Measurements from ENCODE around the gene CCDC120.

Gene CCDC120, protein sequence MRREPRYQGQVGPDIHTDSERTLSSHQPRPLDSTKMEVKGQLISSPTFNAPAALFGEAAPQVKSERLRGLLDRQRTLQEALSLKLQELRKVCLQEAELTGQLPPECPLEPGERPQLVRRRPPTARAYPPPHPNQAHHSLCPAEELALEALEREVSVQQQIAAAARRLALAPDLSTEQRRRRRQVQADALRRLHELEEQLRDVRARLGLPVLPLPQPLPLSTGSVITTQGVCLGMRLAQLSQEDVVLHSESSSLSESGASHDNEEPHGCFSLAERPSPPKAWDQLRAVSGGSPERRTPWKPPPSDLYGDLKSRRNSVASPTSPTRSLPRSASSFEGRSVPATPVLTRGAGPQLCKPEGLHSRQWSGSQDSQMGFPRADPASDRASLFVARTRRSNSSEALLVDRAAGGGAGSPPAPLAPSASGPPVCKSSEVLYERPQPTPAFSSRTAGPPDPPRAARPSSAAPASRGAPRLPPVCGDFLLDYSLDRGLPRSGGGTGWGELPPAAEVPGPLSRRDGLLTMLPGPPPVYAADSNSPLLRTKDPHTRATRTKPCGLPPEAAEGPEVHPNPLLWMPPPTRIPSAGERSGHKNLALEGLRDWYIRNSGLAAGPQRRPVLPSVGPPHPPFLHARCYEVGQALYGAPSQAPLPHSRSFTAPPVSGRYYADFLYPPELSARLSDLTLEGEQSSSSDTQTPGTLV

DNA sequence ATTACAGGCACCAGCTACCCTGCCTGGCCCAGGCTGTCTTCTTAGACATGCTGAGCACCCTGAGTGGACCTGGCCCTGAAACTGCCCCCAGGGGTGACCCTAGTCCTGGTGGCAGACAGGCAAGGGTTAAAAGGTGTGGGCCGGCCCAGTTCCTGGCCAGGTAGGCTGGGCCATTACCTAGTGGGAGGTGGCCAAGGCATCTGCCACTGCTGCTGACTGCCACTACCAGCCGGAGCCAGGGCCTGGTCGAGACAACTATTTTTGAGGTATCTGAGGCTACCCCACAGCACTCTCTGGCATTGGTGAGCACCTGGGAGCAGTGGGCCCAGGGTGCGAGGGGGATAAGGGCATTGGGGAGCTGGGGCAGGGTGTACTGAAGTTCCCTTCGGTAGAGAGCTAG, at the start of gene CCDC120:
Gene CCDC120, plus strand, starts transcription at position 206 of the 400 bp plus-strand sequence. CDS start 3,043 bp downstream, outside the sequence.
- H3K9me3 Mint-ChIP-seq = no peaks in the 10 kb centered on the region
- H3K4me1 Mint-ChIP-seq = peaks cover 16% of the 10 kb centered on the region
- no peak for DNase-seq (ENCODE audit: low spot score in 2 of 2)
- no peak within 1 kb of the TSS for H3K27ac Mint-ChIP-seq (ENCODE audit: low read depth)
- no peak for ATAC-seq (replicated peaks; ENCODE audit: extremely low read depth, poor library complexity, severe bottlenecking)
- H3K36me3 Mint-ChIP-seq (ENCODE audit: insufficient read depth) = peaks cover 7% of the 10 kb centered on the region
- H3K4me3 Mint-ChIP-seq = no peak within 1 kb of the TSS
- H3K27me3 Mint-ChIP-seq = no peaks in the 10 kb centered on the region

DNA sequence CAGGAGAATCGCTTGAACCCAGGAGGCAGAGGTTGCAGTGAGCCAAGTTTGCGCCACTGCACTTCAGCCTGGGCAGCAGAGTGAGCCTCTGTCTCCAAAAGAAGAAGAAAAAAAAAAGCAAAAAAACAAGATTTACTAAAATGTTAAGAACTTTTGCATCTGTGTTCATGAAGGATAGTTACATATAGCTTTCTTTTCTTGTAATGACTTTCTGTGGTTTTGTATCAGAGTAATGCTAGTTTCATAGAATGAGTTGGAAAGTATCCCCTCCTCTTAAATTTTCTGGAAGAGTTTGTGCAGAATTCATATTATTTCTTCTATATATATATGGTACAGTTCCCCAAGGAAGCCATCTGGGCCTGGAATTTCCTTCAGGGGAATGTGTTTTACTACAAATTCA, 39.7 kb upstream of the CCDC120 start:
- ATAC-seq (replicated peaks; ENCODE audit: extremely low read depth, poor library complexity, severe bottlenecking) = no peak
- Mint-ChIP-seq H3K4me3 (no peak overlapping the region), H3K9me3 (no peaks in the 10 kb centered on the region), H3K27ac (ENCODE audit: low read depth) (peak overlapping the region; percentile 79), H3K36me3 (ENCODE audit: insufficient read depth) (no peaks in the 10 kb centered on the region), H3K27me3 (no peaks in the 10 kb centered on the region), H3K4me1 (no peaks in the 10 kb centered on the region)
- DNase-seq (ENCODE audit: low spot score in 2 of 2) = no peak

DNA sequence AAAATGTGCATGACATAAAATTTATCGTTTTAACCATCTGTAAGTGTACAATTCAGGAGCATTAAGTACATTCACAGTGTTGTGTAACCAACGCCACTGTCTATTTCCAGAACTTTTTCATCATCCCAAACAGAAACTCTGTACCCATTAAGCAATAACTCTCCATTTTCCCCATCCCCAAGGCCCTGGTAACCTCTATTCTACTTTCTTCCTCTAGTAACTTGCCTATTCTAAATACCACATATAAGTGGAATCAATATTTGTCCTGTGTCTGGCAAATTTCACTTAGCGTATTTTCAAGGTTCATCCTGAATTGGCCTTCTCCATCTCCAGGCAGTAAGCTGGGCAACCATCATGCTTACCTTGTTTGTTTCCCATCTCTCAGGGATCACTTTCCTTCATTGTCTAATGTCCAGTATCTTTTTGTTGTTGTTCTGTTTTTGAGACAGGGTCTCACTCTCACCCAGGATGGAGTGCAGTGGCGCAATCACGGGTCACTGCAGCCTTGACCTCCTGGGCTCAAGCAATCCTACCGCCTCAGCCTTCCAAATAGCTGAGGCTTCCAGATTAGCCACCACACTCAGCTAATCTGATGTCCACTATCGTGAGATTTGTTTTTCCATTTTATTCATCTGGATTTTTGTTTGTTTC, 39.1 kb upstream of the CCDC120 start:
- DNase-seq (ENCODE audit: low spot score in 2 of 2) (no peak), ATAC-seq (replicated peaks; ENCODE audit: extremely low read depth, poor library complexity, severe bottlenecking) (no peak)
- H3K4me1 Mint-ChIP-seq = no peaks in the 10 kb centered on the region
- no peaks in the 10 kb centered on the region for H3K9me3 Mint-ChIP-seq
- H3K4me3 Mint-ChIP-seq = no peak overlapping the region
- peak overlapping the region; percentile 79 for H3K27ac Mint-ChIP-seq (ENCODE audit: low read depth)
- no peaks in the 10 kb centered on the region for H3K27me3 Mint-ChIP-seq
- H3K36me3 Mint-ChIP-seq (ENCODE audit: insufficient read depth) = peaks cover 2% of the 10 kb centered on the region

DNA sequence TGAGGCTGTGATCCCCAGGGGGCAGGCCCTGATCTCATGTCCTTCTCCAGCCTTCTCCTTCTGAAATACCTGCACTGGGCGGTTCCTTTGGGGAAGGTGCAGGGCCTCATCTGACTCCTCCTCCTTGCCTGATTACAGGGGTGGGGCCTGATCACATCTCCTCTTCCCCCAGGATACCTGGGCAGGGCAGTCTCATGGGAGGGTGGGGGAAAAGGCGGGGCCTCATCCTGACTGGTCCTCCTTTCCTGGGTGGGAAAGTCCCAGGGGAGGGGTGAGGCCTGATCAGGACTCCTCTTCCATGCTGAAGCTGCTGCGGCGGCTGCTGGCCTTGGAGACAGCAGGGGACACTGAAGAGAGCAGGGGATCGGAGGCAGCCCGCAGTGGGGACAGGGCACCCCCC, 28.9 kb upstream of the CCDC120 start:
- Mint-ChIP-seq H3K4me3 (no peak overlapping the region), H3K4me1 (no peaks in the 10 kb centered on the region), H3K27ac (ENCODE audit: low read depth) (peak overlapping the region; percentile 38), H3K27me3 (no peaks in the 10 kb centered on the region), H3K9me3 (no peaks in the 10 kb centered on the region), H3K36me3 (ENCODE audit: insufficient read depth) (peaks cover 24% of the 10 kb centered on the region)
- DNase-seq (ENCODE audit: low spot score in 2 of 2) = no peak
- ATAC-seq (replicated peaks; ENCODE audit: extremely low read depth, poor library complexity, severe bottlenecking) = no peak

DNA sequence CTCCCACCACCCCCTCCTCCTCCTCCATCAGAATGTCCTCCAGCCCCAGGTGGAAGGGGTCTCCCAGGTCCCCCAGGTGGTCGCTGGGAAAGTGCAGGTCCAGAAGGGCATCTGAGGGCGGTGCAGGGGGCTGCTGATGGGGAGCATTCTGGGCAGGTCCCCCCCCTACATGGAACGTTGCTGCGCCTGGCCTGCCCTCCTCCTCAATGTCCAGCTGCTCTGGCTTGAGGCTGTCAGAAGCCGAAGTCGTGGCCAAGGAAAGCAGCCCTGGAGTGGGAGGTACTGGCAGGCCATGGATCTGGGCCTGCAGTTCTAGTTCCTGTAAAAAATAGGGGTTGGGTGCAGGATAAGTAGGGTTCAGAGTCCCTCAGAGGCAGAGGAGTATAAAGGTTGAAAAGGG, 28.5 kb upstream of the CCDC120 start:
- no peak overlapping the region for H3K4me3 Mint-ChIP-seq
- peaks cover 25% of the 10 kb centered on the region for H3K36me3 Mint-ChIP-seq (ENCODE audit: insufficient read depth)

DNA sequence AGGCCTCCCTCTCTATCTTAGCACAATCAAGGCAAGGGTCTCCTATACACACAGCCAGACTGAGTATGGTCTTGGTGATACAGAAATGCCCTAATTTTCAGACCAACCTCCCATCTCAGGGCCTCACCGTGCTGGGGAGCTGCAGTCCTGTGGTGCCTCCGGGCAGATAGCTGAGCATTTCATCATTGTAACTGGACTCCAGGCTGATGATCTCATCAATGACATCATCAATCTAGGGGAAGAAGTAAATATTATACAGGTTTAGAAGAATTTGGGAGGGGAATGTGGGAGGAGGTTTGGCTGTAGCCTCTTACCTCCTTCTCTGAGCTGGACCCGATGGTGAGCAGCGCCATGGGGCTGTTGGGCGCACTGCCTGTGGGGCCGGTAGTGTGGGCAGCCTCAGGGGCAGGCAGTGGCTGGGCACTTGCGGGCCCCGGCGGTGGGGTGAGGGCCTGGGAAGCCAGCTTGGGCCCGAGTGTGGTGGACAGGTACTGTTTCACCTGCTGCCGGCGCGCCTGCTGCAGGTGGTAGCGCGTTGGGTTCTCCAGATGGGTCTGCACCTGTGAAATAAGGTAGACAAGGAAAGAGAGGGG, 20.8 kb upstream of the CCDC120 start:
- Mint-ChIP-seq H3K4me1 (peaks cover 29% of the 10 kb centered on the region), H3K27ac (ENCODE audit: low read depth) (no peak overlapping the region), H3K27me3 (no peaks in the 10 kb centered on the region), H3K4me3 (no peak overlapping the region), H3K9me3 (no peaks in the 10 kb centered on the region), H3K36me3 (ENCODE audit: insufficient read depth) (peaks cover 35% of the 10 kb centered on the region)
- DNase-seq (ENCODE audit: low spot score in 2 of 2) (no peak), ATAC-seq (replicated peaks; ENCODE audit: extremely low read depth, poor library complexity, severe bottlenecking) (no peak)

More for the DNA sequence above, 28.5 kb upstream of the CCDC120 start:
- no peak for ATAC-seq (replicated peaks; ENCODE audit: extremely low read depth, poor library complexity, severe bottlenecking)
- Mint-ChIP-seq H3K27ac (ENCODE audit: low read depth) (peak overlapping the region; percentile 38), H3K9me3 (no peaks in the 10 kb centered on the region), H3K27me3 (no peaks in the 10 kb centered on the region), H3K4me1 (no peaks in the 10 kb centered on the region)
- DNase-seq (ENCODE audit: low spot score in 2 of 2) = no peak

DNA sequence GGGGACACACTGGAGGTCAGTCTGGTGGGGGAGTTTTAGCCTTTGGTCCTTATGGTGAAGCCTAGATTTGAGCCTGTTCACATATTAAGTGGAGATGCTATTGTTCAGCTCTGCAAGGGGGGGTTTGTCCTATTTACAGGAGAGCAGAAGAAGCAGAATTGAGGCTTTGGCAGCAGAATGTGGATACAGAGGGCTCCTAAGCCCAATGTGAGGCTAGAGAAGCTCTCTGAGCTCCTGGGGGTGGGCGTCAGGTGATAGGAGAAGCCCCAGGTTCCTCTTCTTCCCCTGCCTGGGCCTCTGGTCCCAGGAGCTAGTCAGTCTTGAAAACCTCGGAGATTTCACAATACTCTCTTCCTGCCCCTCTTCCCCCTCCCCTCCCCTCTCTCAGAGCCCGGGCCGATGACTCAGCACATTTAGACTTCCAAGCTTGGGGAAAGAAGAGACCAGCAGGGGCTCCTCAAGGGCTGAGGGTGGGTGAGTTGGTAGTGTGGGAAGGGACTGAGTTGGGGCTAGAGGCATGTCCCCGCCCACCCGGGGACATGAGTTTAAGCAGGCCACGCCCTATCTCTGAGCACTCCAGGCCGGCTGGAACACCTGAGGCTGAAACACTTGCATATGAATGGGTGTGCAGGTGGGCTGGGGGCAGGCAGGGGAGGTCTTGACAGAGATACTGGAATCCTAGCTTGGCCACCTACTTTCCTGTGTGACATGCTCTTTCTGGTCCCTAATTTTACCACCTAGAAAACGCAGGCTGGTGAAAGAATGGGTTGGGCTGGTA, 19.0 kb upstream of the CCDC120 start:
- H3K27ac Mint-ChIP-seq (ENCODE audit: low read depth) = peak overlapping the region; percentile 68
- no peaks in the 10 kb centered on the region for H3K9me3 Mint-ChIP-seq
- H3K4me3 Mint-ChIP-seq = no peak overlapping the region
- DNase-seq (ENCODE audit: low spot score in 2 of 2) (no peak), ATAC-seq (replicated peaks; ENCODE audit: extremely low read depth, poor library complexity, severe bottlenecking) (no peak)
- H3K27me3 Mint-ChIP-seq = no peaks in the 10 kb centered on the region
- H3K4me1 Mint-ChIP-seq = peaks cover 29% of the 10 kb centered on the region
- peaks cover 33% of the 10 kb centered on the region for H3K36me3 Mint-ChIP-seq (ENCODE audit: insufficient read depth)

DNA sequence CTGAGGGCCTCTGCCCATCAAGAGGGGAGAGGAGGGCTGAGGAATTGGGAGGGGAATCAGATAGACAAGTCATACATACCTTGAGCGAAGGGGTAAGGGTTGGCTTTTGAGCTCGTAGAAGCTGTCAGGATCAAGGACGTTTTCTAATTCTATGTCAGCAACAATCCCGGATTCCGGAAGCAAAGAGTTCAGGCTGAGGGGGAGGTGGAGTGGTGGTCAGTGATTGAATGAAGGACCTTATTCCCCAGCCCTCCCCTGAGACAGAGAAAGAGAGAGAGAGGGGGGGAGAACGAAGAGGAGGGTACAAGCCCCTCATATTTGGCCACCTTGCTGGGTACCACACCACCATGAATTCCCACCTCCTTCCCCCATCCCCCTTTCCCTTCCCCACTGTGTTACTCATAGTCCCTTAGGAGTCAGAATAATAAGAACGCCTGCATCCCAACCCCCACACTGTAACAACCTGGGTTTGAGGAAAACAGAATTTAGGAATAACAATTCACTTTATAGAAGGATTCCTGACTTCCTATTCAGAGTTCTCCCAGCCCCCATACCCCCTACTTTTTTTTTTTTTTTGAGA, 18.3 kb upstream of the CCDC120 start:
- no peak for DNase-seq (ENCODE audit: low spot score in 2 of 2)
- H3K27ac Mint-ChIP-seq (ENCODE audit: low read depth) = peak overlapping the region; percentile 68
- H3K36me3 Mint-ChIP-seq (ENCODE audit: insufficient read depth) = peaks cover 31% of the 10 kb centered on the region
- no peaks in the 10 kb centered on the region for H3K27me3 Mint-ChIP-seq
- no peak for ATAC-seq (replicated peaks; ENCODE audit: extremely low read depth, poor library complexity, severe bottlenecking)
- no peak overlapping the region for H3K4me3 Mint-ChIP-seq
- H3K4me1 Mint-ChIP-seq = peaks cover 29% of the 10 kb centered on the region
- H3K9me3 Mint-ChIP-seq = no peaks in the 10 kb centered on the region

DNA sequence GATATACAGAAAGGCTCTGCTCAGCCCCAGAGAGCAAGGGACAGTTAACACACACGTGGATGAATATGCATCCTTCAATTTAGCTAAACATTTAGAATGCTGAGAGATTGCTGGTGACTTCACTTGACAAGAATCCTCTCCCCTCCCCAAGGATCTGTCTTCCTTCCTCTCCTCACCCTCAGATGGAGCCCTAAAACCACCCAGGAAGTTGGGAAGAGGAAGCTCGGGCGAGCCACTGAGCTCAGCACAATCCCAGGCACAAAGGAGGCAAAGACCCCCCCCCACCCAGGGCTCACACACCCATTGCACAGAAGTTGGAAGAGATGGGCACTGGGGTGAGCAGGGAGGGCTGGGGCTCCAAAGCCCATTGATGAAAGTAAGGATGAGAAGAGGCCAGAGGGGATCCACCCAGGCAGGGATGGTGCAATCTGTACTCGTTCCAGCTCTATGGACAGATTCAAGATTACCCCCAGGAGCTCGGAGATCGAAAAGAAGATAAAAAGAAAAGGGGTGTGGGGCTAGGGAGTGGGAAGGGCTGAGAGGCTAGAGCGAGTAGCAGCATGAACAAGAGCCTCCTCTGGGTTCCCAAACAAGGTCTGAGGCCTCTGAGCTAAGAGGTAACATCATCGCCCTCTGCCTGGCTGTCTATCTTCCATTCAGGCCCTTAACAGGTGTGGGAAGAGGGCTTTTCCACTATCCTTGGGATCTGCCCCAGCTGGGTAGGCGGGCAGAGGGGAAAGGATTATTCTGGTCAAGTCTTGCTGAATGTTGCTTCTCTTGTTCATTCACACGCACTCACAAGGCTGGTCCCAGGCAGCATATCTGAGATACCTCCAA, 16.8 kb upstream of the CCDC120 start:
- DNase-seq (ENCODE audit: low spot score in 2 of 2) (no peak), ATAC-seq (replicated peaks; ENCODE audit: extremely low read depth, poor library complexity, severe bottlenecking) (no peak)
- peaks cover 28% of the 10 kb centered on the region for H3K36me3 Mint-ChIP-seq (ENCODE audit: insufficient read depth)
- no peaks in the 10 kb centered on the region for H3K9me3 Mint-ChIP-seq
- peak overlapping the region; percentile 79 for H3K4me3 Mint-ChIP-seq
- H3K4me1 Mint-ChIP-seq = peaks cover 29% of the 10 kb centered on the region
- no peaks in the 10 kb centered on the region for H3K27me3 Mint-ChIP-seq
- peak overlapping the region; percentile 94 for H3K27ac Mint-ChIP-seq (ENCODE audit: low read depth)

DNA sequence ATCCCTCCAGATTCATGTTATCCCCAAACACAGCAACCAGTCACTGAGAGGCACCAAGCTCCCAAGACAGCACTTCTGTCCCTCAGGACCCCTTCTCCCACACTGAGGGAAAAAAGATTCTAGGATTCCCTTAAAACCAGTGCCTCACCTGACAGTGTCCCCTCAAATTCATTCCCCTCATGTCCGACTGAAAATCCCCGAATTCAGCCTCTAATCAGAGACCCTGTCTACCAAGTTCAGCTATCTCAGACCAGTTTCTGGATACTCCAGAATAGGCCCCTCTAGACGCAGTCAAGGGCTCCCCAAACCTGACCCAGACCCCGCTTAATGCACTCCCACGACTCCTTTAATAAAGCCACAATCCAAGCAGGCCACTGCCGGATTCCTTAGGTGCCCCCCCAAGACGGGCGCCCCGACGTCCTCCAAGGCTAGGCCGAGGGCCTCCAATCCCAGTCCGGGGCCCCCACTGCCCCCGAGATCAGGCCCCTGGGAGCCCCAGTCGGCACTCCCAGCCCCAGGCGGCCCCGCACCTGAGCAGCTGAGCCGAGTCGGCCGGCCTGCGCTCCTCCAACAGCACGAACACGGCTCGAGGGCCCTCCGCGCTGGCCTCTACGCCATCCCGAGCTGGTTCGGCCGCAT, 16.1 kb upstream of the CCDC120 start:
- DNase-seq (ENCODE audit: low spot score in 2 of 2) = peak in 1 of 2 donors; percentile 13
- H3K4me3 Mint-ChIP-seq = peak overlapping the region; percentile 79
- peaks cover 21% of the 10 kb centered on the region for H3K36me3 Mint-ChIP-seq (ENCODE audit: insufficient read depth)
- no peaks in the 10 kb centered on the region for H3K27me3 Mint-ChIP-seq
- H3K27ac Mint-ChIP-seq (ENCODE audit: low read depth) = peak overlapping the region; percentile 94
- peaks cover 29% of the 10 kb centered on the region for H3K4me1 Mint-ChIP-seq
- no peak for ATAC-seq (replicated peaks; ENCODE audit: extremely low read depth, poor library complexity, severe bottlenecking)
- no peaks in the 10 kb centered on the region for H3K9me3 Mint-ChIP-seq
